Activated CD4-positive, alpha-beta T cell treated with anti-CD3 and anti-CD28 coated beads for 1 hour (primary cell): ENCODE results near the gene GMDS.

Source experiments
- DNase-seq: peaks from one replicate; pipeline ENCODE4 v3.0.0-alpha.2; 2020

The GMDS gene

DNA sequence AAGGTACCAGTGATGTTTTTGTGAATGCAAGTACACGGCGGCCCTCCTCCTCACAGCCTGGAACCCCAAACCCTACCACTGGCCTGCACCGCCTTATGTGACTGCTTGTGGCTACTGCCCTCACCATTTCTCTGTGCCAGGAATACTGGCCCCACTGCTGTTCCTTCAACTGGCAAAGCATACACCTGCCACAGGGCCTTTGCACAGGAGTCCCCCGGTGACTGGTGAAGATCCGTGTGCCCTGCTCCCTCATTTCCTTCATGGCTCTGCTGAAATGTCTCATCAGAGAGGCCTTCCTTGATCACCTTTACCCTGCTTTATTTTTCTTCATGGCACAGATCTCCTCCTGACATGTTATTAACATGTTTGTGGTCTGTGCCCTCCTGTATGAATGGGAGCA lies 581.9 kb downstream of the GMDS start:
- no peak for DNase-seq

DNA sequence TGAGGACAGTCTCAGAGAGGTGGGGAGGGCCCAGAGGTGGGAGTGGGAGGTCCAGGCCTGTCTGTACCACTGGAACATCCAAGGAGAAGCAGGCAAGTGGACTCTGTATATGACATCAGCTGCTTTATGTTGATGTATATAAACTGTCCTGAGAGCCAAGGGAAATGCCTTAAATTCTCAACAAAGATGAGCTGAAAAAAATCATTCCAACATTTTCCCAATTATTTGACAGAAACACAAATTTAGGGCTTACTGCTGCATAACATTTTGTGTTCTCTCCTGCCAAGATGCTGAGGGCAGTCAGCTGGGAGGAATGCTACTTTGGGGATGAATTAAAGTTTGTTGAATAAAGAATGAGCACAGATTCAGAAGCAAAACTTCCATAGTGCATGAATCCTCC lies 582.9 kb downstream of the GMDS start:
- no peak for DNase-seq

DNA sequence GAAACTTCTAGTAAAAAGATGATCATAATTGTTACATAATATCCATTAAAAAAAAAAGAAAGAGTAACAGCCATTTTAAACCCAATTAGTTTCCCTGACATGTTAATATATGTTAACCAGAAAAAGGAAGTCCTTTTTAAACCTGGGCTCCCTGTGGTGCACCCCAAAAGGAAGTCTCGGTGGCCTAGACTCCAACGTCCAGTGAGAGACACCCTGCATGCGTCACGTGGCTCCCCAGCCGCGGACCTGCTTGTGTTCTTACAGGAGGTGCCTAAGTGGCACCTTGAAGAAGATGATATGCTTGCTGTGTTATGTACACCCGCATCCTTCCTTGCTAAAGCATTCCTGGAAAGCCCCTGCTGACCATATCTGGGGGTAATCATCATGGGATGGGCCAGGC lies 585.6 kb downstream of the GMDS start:
- DNase-seq: no peak

DNA sequence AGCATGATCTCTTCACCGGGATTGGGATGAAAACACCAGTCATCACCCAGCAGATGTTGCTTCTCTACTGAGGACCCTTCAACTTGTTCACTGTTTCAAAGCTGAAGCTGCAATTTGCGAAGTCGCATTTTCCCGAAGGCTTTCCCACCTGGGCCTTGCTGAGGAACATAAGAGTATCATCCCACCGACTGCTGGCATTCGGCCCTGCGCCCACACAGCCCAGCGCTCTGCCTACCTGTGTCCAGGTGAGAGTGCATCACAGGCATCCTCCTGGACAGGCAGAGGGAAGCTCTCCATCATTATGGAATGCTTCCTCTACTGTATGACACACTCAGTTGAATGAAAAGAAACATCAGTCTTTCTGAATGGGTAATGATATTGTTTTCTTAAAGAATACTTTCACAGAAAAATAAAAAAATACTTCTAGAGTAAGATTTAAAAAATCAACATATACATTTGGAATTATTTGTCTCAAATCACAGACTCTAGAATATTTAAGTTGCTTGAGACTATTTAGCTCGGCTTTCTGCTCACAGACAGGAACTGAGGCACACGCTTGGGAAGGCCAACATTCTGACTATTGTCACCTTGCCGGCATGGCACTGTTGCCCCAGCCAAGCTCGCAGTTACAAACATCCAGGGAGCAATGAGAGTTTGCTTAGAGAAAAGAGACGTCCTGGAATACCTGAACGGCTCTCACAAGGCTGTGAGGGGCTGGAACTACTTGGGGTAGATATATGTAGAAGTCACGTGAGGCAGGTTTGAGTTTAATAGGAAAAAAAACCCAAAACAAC lies 587.0 kb downstream of the GMDS start:
- no peak for DNase-seq

DNA sequence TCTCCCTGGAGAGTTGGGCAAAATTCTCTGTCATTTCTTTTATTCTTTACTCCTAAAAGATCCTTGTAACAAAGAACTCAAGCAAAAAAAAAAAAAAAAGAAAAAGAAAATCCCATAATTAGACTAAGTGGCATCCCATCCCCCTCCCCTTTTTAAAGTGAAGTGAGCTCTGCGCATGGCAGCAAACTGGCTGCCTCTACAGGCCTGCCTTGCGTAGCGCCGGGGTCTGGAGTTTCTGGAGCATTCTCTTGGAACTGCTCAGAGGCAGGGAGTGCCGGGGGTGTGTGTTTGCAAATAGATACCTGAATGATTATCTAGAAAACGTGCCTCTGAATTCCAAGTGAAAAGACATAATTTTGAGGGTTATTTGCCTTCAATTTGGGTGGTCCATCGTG lies 587.6 kb downstream of the GMDS start:
- DNase-seq: no peak

DNA sequence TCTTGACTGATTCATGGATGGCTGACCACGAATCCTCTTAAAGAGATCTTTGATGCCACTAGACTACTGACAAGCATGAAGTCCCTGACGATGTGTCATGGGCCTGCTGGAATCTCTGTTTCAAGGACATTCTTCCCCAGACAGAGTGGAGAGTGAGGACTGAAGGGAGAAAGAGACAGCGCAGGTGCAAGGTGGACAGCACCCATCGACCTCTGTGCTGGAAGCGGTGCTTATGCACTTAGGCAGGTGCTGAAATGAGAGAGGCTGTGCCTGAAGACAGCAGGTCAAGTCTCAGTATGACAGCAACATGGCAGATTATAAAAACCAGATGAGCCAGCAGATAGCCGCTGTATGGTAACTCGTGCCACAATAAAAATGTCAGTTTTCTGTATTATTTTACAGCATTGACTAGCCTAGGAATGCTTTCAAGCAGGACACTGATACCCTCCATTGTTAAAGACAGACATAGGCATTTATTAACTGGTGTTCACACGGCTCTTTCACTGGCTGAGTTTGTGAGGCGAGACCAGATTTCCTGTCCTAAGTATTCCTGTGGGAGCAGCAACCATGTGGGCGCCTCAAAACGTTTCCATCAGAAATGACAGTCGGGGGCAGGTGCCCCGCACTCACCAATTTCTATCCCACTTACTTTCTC lies 588.2 kb downstream of the GMDS start:
- no peak for DNase-seq

DNA sequence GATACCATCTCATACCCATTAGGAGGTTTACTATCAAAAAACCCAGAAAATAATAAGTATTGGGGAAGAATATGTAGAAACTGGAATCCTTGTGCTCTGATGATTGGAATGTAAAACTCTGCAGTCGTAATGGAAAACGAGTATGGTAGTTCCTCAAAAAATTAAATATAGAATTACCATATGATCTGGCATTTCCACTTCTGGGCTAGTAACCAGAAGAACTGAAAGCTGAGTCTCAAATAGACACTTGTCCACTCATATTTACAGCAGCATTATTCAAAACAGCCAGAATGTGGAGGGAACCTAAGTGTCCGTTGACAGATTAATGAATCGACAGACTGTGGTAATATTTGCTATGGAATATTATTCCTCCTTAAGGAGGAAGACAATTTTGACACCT lies 591.4 kb downstream of the GMDS start:
- no peak for DNase-seq

DNA sequence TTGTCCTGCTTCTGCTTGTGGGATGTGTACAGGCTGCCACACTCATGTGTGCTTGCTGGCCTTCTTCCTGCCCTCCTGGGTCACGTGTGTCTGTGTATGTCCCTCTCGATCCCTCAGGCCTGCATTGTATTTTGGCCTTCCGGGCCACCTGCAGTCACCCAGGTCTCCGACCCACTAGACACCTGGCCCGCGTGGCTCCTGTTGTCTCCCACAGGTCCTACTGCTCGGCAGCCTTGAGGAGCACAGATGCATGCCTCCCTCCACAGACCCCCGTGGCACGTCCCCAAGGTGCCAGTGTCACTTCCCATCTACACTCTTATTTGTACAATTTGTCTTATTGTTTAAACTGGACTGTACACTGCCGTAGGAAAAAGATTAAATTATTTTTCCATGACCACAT lies 592.6 kb downstream of the GMDS start:
- DNase-seq: no peak

DNA sequence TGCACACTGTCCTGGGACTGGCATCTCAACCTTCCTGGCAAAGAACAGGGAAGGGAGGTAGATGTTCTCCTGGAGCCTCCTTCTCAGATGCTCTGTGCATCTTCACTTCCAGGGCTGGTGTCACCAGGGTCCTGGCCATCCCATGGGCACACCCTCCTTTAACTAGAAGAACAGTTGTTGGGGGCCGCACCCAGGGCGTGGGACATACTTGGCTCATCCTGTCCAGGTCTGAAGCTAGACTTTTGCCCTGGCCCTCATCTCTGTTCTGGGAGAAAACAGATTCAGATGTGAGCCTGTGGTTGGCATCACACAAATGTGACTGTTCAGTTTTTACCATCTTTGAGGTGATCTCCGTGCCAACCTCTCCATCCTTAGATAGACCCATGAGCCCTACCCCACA lies 594.0 kb downstream of the GMDS start:
- DNase-seq: no peak

DNA sequence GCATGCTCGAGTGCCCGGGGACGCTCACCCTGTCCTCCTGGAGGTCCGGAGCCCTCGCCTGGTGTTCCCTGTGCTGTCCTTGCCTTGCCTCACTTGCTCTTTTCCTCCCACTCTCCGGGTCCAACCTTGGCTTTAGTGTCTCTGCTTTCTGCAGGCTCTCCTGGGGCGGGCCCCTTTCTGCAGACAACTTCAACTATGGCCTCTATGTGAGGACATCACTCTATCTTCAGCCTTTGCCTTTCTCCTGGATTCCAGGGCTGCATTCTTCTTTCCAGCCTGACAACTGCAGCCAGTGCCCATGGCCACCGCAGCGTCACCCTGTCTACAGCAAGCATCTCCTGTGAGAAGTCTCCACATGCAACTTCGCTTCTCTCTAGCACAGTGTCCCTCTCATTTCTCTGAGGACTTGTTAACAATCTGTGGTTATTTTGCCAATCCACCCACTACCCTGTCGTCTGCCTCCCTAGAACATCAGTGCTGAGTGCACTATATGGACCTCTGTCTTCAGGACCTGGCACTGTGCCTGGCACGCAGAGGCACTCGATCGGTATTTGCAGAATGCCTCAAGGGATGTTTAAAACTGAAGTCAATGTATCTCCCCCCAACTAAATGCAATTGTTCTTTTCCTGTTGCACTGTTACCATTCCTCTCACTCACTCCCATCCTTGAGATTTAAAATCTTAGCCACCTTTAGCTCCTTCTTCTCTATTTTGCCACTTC lies 599.8 kb downstream of the GMDS start:
- no peak for DNase-seq

DNA sequence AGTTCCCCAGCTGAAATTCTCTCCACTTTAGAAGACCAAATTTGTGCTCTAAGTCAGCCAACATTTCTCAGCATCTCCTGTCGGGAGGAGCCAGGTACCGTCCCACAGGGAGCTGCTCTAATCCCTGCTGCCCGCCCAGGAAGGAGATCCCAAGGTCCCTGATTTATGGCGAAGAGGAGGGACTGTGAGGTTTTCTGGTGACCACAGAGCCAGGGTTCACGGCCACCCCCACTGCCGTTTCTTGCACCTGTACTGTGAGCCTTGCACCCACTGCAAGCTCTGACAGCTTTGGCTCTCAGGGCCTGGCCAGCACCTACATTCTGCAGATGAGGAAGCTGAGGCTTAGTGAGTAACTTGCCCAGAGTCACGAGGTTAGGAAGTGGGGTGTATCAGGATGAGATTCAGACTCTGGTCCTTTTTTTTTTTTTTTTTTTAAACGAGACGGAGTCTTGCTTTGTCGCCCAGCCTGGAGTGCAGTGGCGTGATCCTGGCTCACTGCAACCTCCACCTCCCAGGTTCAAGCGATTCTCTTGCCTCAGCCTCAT lies 600.8 kb downstream of the GMDS start:
- DNase-seq: no peak

DNA sequence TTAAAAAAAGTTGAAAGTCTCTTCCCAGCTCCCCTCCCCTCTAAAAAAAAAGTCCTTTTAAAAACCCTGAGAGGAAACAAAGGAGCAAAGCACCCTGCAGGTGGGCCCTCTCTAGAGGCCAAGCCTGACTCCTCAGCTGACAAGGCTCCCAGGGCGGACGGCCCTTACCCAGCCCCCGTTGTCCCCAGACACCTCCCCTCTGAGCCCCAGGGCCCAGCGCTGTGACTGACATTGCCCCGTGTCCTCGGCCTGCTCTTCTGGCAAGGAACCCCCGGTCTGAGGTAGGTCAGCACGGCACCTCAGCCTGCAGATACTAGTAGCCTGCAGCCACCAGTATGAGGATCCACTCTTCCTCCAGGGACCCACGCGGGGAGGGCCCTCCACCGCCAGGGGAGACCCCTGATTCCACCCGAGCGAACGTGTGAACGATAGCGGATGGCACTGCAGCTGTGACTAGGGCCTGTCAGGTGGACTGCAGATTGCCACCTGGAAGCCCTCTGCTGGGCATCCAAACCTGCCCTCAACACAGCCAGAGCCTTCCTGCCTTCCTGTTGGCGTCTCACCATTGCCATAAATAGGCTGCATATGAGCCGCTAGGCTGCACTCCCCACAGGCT lies 601.5 kb downstream of the GMDS start:
- no peak for DNase-seq

DNA sequence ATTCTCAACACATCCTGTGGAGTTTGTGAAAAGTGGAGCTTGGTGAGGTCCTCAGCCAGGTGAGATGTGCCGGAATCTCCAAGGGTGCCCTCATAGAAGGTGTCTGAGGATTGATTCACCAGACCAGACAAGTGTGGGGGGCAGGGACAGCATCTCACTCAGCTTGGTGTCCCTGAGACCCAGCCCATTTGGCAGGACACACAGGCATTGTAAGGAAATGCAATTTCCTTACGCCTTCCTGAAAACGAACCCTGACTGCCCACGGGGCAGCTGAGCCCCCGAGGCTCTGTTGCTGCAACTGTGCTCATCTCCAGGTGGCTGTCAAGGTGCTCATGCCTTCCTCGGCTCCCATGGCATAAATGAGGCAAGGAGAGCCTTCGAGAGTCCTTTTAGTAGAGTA lies 602.3 kb downstream of the GMDS start:
- no peak for DNase-seq

DNA sequence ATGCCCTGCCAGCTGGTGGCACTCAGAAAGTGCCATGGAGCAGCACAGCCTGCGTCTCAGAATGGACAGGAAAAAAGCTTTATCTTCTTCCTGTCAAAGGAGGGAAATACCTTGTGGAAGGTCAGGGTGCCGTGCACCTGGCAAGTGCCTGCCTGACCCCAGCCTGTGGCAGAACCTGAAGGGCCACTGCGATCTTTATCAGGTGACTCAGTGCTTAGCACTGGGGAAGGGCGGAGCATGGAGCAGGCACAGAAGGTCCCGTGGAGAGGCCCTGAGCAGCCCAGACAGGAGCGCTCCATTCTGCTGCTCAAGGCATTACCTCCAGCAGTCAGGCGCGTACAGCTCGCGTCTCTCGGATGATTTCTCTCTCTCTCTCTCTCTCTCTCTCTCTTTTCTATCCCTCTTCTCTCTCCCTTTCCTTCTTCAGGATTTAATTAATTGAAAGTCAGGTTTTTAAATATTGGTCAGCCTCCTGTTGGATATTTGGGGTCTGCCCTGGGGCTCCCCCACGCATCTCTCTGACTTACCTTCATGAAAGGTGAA lies 604.0 kb downstream of the GMDS start:
- no peak for DNase-seq

DNA sequence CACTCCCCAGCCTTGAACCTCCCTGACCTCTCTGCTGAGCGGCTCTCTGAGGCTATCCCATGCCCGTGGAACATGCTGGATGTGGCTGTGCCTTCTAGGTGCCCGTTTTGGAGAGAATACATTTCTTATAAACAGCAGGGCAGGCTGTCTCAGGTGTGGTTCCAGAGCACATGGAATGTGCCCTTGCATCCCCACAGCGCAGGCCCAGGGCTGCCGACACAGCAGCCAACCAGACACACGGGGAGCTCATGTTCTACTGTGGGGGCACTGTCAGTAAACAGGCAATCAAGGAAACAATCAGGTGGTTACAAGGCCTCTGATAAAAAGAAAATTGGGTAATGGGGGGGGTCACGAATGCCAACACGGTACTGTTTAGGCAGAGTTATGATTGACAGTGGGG lies 604.9 kb downstream of the GMDS start:
- DNase-seq: no peak

DNA sequence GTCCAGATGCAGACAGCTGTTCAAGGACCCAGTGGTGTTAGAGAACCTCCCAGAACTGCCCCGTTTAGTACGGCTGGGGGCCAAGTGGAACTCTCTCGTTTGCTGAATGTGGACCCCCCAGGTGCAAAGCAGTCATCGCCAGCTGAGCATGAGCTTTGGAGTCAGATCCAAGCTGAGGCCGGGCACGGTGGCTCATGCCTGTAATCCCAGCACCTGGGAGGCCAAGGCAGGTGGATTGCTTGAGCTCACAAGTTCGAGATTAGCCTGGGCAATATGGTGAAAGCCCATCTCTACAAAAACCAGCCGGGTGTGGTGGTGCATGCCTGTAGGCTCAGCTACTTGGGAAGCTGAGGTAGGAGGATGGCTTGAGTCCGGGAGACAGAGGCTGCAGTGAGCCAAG lies 606.0 kb downstream of the GMDS start:
- no peak for DNase-seq

DNA sequence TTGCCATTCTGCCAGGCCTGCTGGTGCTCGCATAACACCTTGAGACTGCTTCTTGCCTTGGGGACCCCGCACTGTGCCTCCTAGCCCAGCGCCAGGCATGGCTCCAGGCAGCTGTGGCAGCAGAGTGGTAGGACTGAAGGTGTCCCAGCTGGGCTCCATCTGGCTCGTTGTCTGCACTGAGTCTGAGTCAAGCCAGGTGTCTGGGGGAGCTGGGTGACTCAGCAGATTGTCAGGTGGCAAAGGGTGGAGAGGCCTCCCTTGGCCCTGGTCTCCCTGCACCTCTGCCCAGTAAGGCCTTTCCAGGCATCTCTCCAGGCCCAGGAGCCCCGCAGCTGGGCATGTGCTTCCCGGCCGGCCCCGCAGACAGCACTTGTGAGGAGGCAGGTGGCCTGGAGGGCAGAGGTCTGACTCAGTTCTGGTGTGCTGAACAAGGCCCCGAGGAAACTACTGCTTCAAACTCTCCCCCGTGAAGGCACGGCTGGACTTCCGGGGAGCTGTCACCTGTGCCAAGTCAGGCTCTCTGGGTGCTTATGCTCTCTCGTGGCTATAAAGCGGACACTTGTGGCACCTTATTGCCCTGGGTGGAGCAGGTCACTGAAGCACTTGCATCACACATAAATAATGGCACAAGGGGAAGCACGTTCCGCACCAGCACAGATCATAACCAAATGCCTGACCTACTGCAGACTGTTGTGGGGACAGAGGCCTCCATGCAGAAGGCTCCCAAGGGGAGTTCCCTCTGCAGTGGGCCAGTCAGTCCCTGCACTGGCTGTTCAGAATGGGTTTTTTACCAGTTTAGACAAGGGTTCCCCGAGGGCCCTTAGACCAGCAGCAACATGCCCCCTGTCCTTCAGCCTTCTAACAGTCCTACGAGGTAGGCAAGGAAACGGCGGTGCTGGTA lies 608.2 kb downstream of the GMDS start:
- no peak for DNase-seq

DNA sequence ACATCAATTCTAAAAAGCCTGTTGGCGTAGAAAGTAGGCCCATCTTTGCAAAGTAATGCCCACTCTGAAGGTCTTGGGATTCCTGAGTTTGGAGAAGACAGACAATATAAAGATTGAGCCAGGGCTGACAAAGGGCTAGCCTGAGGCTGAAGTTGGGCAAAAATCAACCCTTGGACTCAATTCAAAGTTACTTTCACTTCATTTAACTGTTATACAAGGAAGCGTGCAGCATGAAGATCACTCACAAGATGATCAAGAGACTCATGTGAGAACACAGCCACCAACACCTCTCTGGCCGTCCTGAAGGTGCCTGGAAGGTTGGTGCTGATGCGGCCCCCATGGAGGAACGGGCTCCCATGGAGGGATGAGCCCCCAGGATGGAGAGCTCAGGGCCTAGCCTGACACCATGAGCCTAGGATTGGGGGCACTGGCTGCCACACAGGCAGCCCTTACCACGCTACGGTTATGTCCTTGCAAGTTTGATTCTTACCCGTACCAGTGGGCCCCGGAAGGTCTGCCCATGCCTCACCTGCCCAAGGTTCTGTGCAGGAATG lies 609.1 kb downstream of the GMDS start:
- DNase-seq: no peak

DNA sequence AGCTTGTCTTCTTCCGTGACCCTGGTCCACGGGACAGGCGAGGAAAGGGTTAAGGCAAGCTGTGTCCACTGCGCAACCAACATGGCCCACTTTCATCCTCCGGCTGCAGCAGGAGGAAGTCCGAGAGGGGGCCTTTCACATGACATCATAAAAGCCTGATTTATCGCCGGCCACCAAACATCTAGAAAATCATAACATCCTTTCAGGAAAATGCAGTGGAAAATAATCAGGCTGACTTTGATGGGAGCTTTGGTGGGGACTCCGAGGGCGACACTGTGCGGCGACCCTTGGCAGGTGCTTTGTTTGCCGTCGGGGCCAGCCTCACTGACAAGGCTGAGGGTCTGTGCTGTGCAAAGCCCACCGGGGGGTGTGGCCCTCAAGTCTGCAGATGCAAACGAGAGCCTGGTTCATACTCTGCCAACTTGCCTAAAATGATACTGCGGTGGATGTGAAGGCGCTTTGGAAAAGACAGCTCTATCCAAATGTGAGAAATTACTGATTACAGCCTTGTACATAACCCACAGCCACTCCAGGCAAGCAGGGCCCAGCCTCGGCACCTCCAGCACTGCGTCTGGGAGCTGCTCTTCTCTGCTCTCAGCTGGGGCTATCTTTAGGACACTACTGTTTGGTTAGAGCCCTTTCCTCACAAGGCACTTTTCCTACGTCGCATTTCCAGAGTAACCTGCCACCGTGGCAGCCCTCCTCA lies 609.9 kb downstream of the GMDS start:
- no peak for DNase-seq

DNA sequence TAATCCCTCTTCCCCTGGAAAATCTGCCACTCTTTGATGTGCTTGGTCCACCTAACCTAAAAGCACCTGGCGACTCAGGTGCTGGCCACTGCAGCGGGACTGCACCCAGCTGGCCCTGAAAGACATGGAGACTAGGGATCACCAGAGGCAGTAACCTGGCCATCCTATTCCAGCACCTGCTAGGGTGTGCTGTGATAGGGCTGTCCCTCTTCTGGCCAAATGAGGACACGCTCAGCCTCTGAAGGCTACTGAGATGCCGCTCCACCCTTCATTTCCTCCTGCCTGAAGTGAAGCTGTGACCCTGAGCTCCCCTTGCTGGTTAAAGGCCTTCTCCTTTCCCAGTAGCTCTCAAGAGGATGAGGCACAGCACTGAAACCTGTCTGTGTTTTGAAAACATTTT lies 611.3 kb downstream of the GMDS start:
- DNase-seq: no peak
